Vagina (tissue), 2 donors: ENCODE results near the gene ATG3. TPM values are rescaled to one million over a fixed set of nuclear protein-coding genes. Genes with fewer than 3 reads are reported as not detected.
"Not testable (repeated sequence)": the region's sequence is repeated elsewhere in the genome, so short reads cannot be mapped to it uniquely, and the experiment has no call there.

ENCODE experiments used
- DNase-seq, 2 donors: peaks; one replicate each; pipeline ENCODE4 v3.0.0-alpha.2; 2017; ENCODE audit errors: extremely low spot score in 2 of 2
- H3K27ac ChIP-seq: fragments of 200-600 bp; sonication (generic); one replicate; pipeline ENCODE4 v1.5.1; 2019
- H3K27me3 ChIP-seq: fragments of 200-600 bp; sonication (generic); one replicate; pipeline ENCODE4 v1.5.1; 2019
- H3K36me3 ChIP-seq, 2 donors: fragments of 200-600 bp; sonication (generic); one replicate each; pipeline ENCODE4 v1.5.1; 2017 to 2019
- H3K4me1 ChIP-seq: fragments of 200-600 bp; sonication (generic); one replicate; pipeline ENCODE4 v1.5.1; 2019
- H3K4me3 ChIP-seq, 2 donors: fragments of 200-600 bp; sonication (generic); 1 replicate in 1 of 2; 2 replicates in 1 of 2; pipeline ENCODE4 v1.5.1; 2016 to 2019
- H3K9me3 ChIP-seq: fragments of 200-600 bp; sonication (generic); one replicate; pipeline ENCODE4 v1.5.1; 2019
- CTCF ChIP-seq, 3 experiments: fragments of 450-650 bp in 2 of 3; fragments of 200-600 bp in 1 of 3; sonication (generic) in 1 of 3; IDR thresholded peaks; one replicate each; pipeline ENCODE4 v1.5.1; 2017 to 2019; ENCODE audit warnings: antibody characterized with exemption in 3 of 3, mild to moderate bottlenecking in 2 of 3, moderate library complexity in 2 of 3
- POLR2A ChIP-seq, 2 donors: fragments of 450-650 bp; IDR thresholded peaks; one replicate each; pipeline ENCODE4 v1.6.1; 2017; ENCODE audit warnings: antibody characterized with exemption in 2 of 2, mild to moderate bottlenecking in 2 of 2, moderate library complexity in 2 of 2
- POLR2AphosphoS5 ChIP-seq, 2 donors: sonication (generic); formaldehyde crosslinking; IDR thresholded peaks; one replicate each; pipeline ENCODE4 v1.9.0; 2017; ENCODE audit warnings: antibody characterized with exemption in 2 of 2, mild to moderate bottlenecking in 2 of 2, low read depth in 1 of 2; ENCODE audit not compliant: insufficient read depth in 1 of 2
- intact Hi-C: fragments of 100-400 bp; cut with DNase I; formaldehyde crosslinking; loops from one replicate; pipeline ENCODE4 v1.15.1; 2023
- total RNA-seq: library from RNA; depleted of rRNA; stranded (reverse); fragments of >200 nt; gene quantifications from one replicate; pipeline ENCODE4 v1.2.3, GENCODE V29; 2016

The ATG3 gene
- total RNA-seq, 1 donor from 2014 or later = 56.5 TPM

DNA sequence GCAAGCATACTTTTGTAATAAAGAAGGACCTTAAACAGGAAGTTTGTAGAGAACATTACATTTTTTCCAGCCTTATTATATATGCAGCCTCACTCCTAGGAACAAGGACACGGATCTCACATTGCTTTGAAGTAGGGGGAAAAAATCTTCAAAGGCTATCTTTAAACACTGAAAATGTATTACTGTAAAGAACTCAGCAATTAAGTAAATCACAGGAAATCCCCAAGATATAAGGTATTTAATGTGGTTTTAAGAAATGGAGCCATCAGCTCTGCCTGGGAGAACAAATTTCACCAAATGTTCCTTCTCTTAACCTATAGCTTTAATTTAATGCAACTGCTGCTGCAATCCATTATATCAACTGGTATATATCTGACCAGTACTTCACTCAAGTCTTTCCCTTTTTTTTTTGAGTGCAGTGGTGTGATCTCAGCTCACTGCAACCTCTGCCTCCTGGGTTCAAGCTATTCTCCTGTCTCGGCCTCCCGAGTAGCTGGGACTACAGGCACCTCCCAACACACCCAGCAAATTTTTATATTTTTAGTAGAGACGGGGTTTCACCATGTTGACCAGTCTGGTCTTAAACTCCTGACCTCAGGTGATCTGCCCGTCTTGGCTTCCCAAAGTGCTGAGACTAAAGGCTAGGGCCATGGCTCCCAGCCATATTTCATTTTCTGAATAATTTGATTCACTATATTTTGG, 65.2 kb downstream of the ATG3 start:
- intact Hi-C loops = no loop called here
- Histone ChIP-seq H3K4me1 (no peaks in the 10 kb centered on the region), H3K36me3 (no peaks in the 10 kb centered on the region), H3K27ac (no peak overlapping the region), H3K9me3 (no peaks in the 10 kb centered on the region), H3K4me3 (no peak overlapping the region), H3K27me3 (no peaks in the 10 kb centered on the region)
- TF ChIP-seq CTCF (IDR thresholded peaks at IDR 0.05) = no peak
- no peak for DNase-seq

DNA sequence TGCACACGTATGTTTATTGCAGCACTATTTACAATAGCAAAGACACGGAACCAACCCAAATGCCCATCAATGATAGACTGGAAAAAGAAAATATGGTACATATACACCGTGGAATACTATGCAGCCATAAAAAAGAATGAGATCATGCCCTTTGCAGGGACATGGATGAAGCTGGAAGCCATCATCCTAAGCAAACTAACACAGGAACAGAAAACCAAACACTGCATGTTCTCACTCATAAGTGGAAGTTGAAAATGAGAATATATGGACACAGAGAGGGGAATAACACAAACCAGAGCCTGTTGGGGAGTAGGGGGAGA, 67.4 kb downstream of the ATG3 start:
- intact Hi-C loops, H3K9me3 ChIP-seq, H3K4me3 ChIP-seq, H3K36me3 ChIP-seq, H3K4me1 ChIP-seq, H3K27me3 ChIP-seq, DNase-seq, H3K27ac ChIP-seq: not testable (repeated sequence)

- H3K4me1 ChIP-seq = no peaks in the 10 kb centered on the region
- H3K9me3 ChIP-seq = no peaks in the 10 kb centered on the region
- DNase-seq = no peak
- no peaks in the 10 kb centered on the region for H3K36me3 ChIP-seq
- H3K27ac ChIP-seq = no peak overlapping the region
- no peaks in the 10 kb centered on the region for H3K27me3 ChIP-seq
- TF ChIP-seq POLR2A (IDR thresholded peaks at IDR 0.05) (no peak), POLR2AphosphoS5 (IDR thresholded peaks at IDR 0.05; ENCODE audit: insufficient read depth in 1 of 2, low read depth in 1 of 2) (no peak), CTCF (IDR thresholded peaks at IDR 0.05) (no peak)
- no peak overlapping the region for H3K4me3 ChIP-seq
- intact Hi-C loops = no loop called here
Observed at GRCh38 chr3:112492124-112492523, 69.6 kb downstream of the ATG3 start.

DNA sequence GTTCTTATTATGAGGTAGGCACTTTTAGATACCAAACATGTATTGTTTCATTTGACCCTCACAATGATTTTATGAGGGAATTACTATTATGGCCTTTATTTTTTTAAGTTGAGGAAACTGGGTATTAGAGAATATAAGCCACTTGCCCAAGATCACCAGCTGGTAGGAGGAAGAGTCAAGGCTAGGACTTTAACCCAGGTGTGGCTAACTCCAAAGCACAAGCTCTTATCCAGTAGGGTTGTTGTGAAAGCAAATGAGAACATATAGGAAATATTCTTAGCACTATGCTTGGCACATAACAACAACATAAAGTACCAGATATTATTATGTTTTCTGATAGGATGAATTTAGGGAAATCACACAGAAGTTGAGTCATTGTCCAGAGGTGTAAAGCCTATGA, 70.4 kb downstream of the ATG3 start:
- Histone ChIP-seq H3K27me3 (no peaks in the 10 kb centered on the region), H3K36me3 (no peaks in the 10 kb centered on the region), H3K27ac (no peak overlapping the region), H3K4me1 (no peaks in the 10 kb centered on the region), H3K4me3 (no peak overlapping the region), H3K9me3 (no peaks in the 10 kb centered on the region)
- TF ChIP-seq POLR2A (IDR thresholded peaks at IDR 0.05) (no peak), POLR2AphosphoS5 (IDR thresholded peaks at IDR 0.05; ENCODE audit: insufficient read depth in 1 of 2, low read depth in 1 of 2) (no peak)
- no peak for DNase-seq
- intact Hi-C loops = no loop called here

- intact Hi-C loops = no loop called here
- TF ChIP-seq CTCF (IDR thresholded peaks at IDR 0.05) (no peak), POLR2AphosphoS5 (IDR thresholded peaks at IDR 0.05; ENCODE audit: insufficient read depth in 1 of 2, low read depth in 1 of 2) (no peak), POLR2A (IDR thresholded peaks at IDR 0.05) (no peak)
- no peak for DNase-seq
- Histone ChIP-seq H3K27me3 (no peaks in the 10 kb centered on the region), H3K9me3 (no peaks in the 10 kb centered on the region), H3K27ac (no peak overlapping the region), H3K4me3 (no peak overlapping the region), H3K4me1 (no peaks in the 10 kb centered on the region), H3K36me3 (no peaks in the 10 kb centered on the region)
Observed at GRCh38 chr3:112489674-112490479, 71.9 kb downstream of the ATG3 start.

GRCh38 chr3:112486811-112487505, 74.8 kb downstream of the ATG3 start:
- intact Hi-C loops = no loop called here
- Histone ChIP-seq H3K27ac (no peak overlapping the region), H3K9me3 (no peaks in the 10 kb centered on the region), H3K4me1 (no peaks in the 10 kb centered on the region), H3K27me3 (no peaks in the 10 kb centered on the region), H3K4me3 (no peak overlapping the region), H3K36me3 (no peaks in the 10 kb centered on the region)
- no peak for DNase-seq
- TF ChIP-seq POLR2AphosphoS5 (IDR thresholded peaks at IDR 0.05; ENCODE audit: insufficient read depth in 1 of 2, low read depth in 1 of 2) (no peak), POLR2A (IDR thresholded peaks at IDR 0.05) (no peak), CTCF (IDR thresholded peaks at IDR 0.05) (no peak)
